ENCODE data around the gene SSRP1. TPM values are rescaled to one million over a fixed set of nuclear protein-coding genes. Genes with fewer than 3 reads are reported as not detected.

SSRP1 gene
- total RNA-seq, 1 donor from 2014 or later = 64.7 TPM

GRCh38 chr11:57376095-57377090 lies 40.7 kb upstream of the SSRP1 start:
- Histone ChIP-seq H3K4me1 (no peaks in the 10 kb centered on the region), H3K36me3 (no peaks in the 10 kb centered on the region), H3K9me3 (no peaks in the 10 kb centered on the region), H3K27ac (no peak overlapping the region), H3K4me3 (no peak overlapping the region), H3K27me3 (no peaks in the 10 kb centered on the region)
- TF ChIP-seq CTCF (IDR thresholded peaks at IDR 0.05) = no peak
- DNase-seq (no peak), ATAC-seq (no peak)
- intact Hi-C loops (cut with DNase I) = no loop called here

- intact Hi-C loops (cut with DNase I) = no loop called here
- DNase-seq (no peak), ATAC-seq (no peak)
- H3K27me3 ChIP-seq = no peaks in the 10 kb centered on the region
- H3K9me3 ChIP-seq = no peaks in the 10 kb centered on the region
- H3K4me3 ChIP-seq = no peak overlapping the region
- no peaks in the 10 kb centered on the region for H3K36me3 ChIP-seq
- H3K27ac ChIP-seq = no peak overlapping the region
- no peaks in the 10 kb centered on the region for H3K4me1 ChIP-seq
- TF ChIP-seq CTCF (IDR thresholded peaks at IDR 0.05) = no peak
Observed at GRCh38 chr11:57375490-57375889, 39.8 kb upstream of the SSRP1 start.

GRCh38 chr11:57374966-57375365 lies 39.3 kb upstream of the SSRP1 start:
- Histone ChIP-seq H3K4me3 (no peak overlapping the region), H3K4me1 (no peaks in the 10 kb centered on the region), H3K36me3 (no peaks in the 10 kb centered on the region), H3K9me3 (no peaks in the 10 kb centered on the region), H3K27me3 (no peaks in the 10 kb centered on the region), H3K27ac (no peak overlapping the region)
- TF ChIP-seq CTCF (IDR thresholded peaks at IDR 0.05) = no peak
- DNase-seq = no peak
- intact Hi-C loops (cut with DNase I) = no loop called here
- no peak for ATAC-seq

- no peaks in the 10 kb centered on the region for H3K4me1 ChIP-seq
- H3K36me3 ChIP-seq = no peaks in the 10 kb centered on the region
- intact Hi-C loops (cut with DNase I) = no loop called here
- H3K27ac ChIP-seq = no peak overlapping the region
- no peaks in the 10 kb centered on the region for H3K27me3 ChIP-seq
- TF ChIP-seq CTCF (IDR thresholded peaks at IDR 0.05) = no peak
- no peak overlapping the region for H3K4me3 ChIP-seq
- no peak for ATAC-seq
- no peak for DNase-seq
- H3K9me3 ChIP-seq = no peaks in the 10 kb centered on the region
Observed at GRCh38 chr11:57373146-57373545, 37.5 kb upstream of the SSRP1 start.

- no peak for DNase-seq
- intact Hi-C loops (cut with DNase I) = no loop called here
Observed at GRCh38 chr11:57370941-57371340, 35.2 kb upstream of the SSRP1 start.

More at GRCh38 chr11:57370941-57371340, 35.2 kb upstream of the SSRP1 start:
- TF ChIP-seq CTCF (IDR thresholded peaks at IDR 0.05) = no peak
- no peaks in the 10 kb centered on the region for H3K36me3 ChIP-seq
- H3K27ac ChIP-seq = no peak overlapping the region
- no peaks in the 10 kb centered on the region for H3K27me3 ChIP-seq
- H3K9me3 ChIP-seq = no peaks in the 10 kb centered on the region
- no peak overlapping the region for H3K4me3 ChIP-seq
- no peak for ATAC-seq
- H3K4me1 ChIP-seq = no peaks in the 10 kb centered on the region
